ENCODE measurements around the gene NAXD. TPM values are rescaled to one million over a fixed set of nuclear protein-coding genes. Genes with fewer than 3 reads are reported as not detected.
A peak's percentile ranks its signal among the peaks of the same experiment; 100 is the strongest.

Gene NAXD
- total RNA-seq, 1 donor from 2014 or later, result 27.4 TPM

DNA sequence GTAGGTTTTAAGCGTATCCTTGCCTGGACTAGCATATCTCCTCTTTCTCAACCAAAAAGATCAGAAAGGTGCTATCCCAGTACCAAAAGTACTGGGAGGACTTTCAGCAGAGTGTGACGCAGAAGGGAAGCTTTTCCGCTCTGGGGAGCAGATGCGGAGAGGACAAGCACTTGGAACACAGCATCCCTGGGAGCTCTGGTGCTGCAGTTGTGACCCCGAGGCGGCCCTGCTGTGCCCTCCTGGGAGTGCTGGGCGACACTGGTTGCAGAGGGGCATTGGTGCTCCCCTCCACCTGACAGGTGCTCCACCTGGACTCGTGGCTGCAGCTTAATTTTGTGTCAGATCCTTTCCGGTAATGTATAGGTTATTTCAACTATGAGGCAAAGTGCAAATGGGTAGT is 3.4 kb downstream of the NAXD start:
- Histone ChIP-seq H3K4me3 (no peak overlapping the region), H3K9me3 (no peaks in the 10 kb centered on the region), H3K4me1 (peaks cover 37% of the 10 kb centered on the region), H3K36me3 (peaks cover 16% of the 10 kb centered on the region), H3K27me3 (ENCODE audit: low read depth) (no peaks in the 10 kb centered on the region), H3K27ac (no peak overlapping the region)
- no peak for ATAC-seq
- DNase-seq, result no peak
- intact Hi-C loops (cut with DNase I), result no loop called here
- TF ChIP-seq, protein P1, sequence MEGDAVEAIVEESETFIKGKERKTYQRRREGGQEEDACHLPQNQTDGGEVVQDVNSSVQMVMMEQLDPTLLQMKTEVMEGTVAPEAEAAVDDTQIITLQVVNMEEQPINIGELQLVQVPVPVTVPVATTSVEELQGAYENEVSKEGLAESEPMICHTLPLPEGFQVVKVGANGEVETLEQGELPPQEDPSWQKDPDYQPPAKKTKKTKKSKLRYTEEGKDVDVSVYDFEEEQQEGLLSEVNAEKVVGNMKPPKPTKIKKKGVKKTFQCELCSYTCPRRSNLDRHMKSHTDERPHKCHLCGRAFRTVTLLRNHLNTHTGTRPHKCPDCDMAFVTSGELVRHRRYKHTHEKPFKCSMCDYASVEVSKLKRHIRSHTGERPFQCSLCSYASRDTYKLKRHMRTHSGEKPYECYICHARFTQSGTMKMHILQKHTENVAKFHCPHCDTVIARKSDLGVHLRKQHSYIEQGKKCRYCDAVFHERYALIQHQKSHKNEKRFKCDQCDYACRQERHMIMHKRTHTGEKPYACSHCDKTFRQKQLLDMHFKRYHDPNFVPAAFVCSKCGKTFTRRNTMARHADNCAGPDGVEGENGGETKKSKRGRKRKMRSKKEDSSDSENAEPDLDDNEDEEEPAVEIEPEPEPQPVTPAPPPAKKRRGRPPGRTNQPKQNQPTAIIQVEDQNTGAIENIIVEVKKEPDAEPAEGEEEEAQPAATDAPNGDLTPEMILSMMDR (IDR thresholded peaks at IDR 0.05), result no peak

DNA sequence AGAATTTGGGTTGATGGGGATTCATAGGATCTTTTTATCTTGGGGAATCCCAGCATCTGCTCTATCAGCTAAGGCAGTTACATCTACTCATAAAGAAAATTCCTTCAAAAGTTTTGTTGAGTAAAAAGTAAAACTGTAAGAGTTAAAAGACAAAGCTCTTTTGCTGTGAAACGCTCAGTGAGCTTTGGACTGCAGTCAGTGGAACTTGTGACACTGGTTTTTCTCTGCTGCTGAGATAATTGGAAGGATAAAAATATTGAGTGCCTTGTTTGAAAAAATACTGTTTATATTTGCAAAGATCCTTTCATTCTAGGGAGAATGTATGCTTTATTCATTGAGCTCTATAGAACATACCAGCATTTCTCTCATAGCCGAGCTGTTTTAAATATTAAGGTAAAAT is 5.3 kb downstream of the NAXD start:
- TF ChIP-seq, protein P1 (IDR thresholded peaks at IDR 0.05), result no peak
- intact Hi-C loops (cut with DNase I), result no loop called here
- Histone ChIP-seq H3K27ac (no peak overlapping the region), H3K9me3 (no peaks in the 10 kb centered on the region), H3K27me3 (ENCODE audit: low read depth) (no peaks in the 10 kb centered on the region), H3K4me1 (peaks cover 37% of the 10 kb centered on the region), H3K4me3 (no peak overlapping the region), H3K36me3 (peaks cover 34% of the 10 kb centered on the region)
- DNase-seq, result no peak
- no peak for ATAC-seq

DNA sequence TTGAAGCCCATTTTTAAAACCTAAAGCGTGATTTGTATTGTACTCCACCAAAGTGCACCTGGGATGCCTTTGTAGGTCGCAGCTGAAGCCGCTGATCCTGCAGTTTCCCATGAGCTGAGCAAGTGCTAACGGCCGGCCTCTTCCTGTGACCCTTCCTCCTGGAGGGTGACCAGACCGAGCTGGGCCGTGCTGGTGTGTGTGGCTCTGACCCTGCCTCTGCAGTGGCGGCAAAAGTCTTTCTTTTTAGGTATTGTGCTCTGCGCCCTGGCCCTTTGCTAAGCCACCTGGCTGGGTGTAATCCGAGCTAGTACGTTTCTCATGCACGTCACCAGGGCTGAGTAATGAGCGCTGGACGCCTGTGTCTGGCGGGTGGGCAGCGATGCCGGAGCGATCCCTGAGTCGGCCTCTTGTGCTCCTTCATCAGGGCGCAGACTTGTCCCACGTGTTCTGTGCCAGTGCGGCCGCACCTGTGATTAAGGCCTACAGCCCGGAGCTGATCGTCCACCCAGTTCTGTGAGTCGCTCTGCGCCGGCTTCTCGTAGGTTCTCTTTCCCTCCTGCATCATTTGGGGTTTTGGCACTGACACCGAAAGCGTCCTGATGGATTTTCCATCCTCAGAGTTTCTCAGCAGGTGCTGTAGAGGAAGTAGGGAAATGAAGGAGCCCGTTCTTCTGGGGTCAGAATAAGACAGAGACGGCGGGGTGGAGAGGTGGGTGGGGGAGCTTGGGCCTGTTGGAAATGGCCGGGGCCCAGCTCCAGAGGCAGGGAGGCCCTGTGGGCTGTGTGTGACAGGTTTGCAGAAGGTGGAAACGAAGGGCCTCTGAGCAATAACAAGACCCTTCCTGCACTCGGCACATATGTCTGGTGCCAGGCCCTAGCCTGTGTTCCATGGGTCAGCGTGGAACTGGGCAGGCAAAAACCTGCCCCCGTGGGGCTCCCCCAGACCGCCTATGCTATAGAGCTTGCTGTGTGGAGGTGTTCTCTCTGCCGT is 9.7 kb downstream of the NAXD start:
- peaks cover 8% of the 10 kb centered on the region for H3K4me1 ChIP-seq
- TF ChIP-seq, protein P1 (IDR thresholded peaks at IDR 0.05), result no peak

DNA sequence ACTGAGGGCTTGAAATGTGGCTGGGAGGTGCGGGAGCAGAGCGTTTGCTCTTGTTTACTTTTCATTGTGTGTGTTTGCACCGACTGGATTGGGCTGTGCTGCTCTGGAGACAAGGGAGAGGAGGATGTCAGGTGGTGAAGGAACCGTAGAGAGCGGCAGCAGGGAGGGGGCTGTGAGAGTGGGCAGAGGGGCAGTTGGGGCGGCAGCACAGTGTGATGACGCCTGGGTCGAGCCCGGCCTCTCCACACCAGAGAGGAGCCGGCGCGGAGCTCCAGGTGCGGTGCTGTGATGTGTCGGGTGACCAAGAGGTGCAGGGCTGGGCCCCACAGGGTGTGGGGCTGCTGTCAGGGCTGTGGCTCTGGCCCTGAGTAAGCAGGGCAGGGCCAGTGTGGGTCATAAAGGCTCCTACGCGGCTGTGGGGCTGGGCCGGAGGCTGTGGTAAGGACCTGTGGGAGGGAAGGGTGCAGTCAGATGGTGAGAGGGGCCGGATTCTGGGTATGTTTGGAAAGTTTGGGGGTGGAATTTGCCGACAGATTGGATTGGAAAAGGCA is 10.5 kb downstream of the NAXD start:
- peaks cover 74% of the 10 kb centered on the region for H3K36me3 ChIP-seq
- no peaks in the 10 kb centered on the region for H3K9me3 ChIP-seq
- ATAC-seq (no peak), DNase-seq (no peak)
- intact Hi-C loops (cut with DNase I), result no loop called here
- H3K4me3 ChIP-seq, result no peak overlapping the region
- H3K27me3 ChIP-seq (ENCODE audit: low read depth), result no peaks in the 10 kb centered on the region
- peaks cover 4% of the 10 kb centered on the region for H3K4me1 ChIP-seq
- H3K27ac ChIP-seq, result no peak overlapping the region
- TF ChIP-seq, protein P1 (IDR thresholded peaks at IDR 0.05), result no peak

More for the DNA sequence above, 9.7 kb downstream of the NAXD start:
- Histone ChIP-seq H3K27ac (no peak overlapping the region), H3K9me3 (no peaks in the 10 kb centered on the region), H3K36me3 (peaks cover 69% of the 10 kb centered on the region), H3K4me3 (no peak overlapping the region), H3K27me3 (ENCODE audit: low read depth) (no peaks in the 10 kb centered on the region)
- DNase-seq (peak; percentile 31), ATAC-seq (no peak)
- intact Hi-C loops (cut with DNase I), result no loop called here

DNA sequence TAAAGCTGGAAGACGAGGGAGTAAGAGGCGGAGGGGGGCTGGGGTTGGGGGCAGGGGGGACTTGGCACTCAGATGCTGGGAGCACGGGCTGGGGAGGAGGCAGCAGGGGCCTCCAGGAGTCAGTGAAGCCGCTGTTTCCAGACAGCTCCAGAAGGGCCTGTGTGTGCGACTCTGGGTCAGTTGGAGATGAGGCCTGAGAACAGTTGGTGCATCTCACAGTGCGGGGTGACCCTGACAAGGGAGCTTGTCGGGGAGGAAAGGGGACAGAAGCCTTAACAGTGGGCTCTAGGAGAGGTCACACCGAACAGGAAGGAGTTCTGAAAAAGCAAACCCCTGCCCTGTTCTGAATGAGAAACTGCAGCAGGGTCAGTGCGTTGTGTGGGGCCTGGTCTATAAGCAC is 11.2 kb downstream of the NAXD start:
- ATAC-seq, result no peak
- H3K9me3 ChIP-seq, result no peaks in the 10 kb centered on the region
- H3K36me3 ChIP-seq, result peaks cover 80% of the 10 kb centered on the region
- TF ChIP-seq, protein P1 (IDR thresholded peaks at IDR 0.05), result no peak
- no peak overlapping the region for H3K4me3 ChIP-seq
- no peaks in the 10 kb centered on the region for H3K4me1 ChIP-seq
- intact Hi-C loops (cut with DNase I), result no loop called here
- H3K27me3 ChIP-seq (ENCODE audit: low read depth), result no peaks in the 10 kb centered on the region
- no peak overlapping the region for H3K27ac ChIP-seq
- DNase-seq, result no peak
